ENCODE results near the gene MSLN.

The MSLN gene

DNA sequence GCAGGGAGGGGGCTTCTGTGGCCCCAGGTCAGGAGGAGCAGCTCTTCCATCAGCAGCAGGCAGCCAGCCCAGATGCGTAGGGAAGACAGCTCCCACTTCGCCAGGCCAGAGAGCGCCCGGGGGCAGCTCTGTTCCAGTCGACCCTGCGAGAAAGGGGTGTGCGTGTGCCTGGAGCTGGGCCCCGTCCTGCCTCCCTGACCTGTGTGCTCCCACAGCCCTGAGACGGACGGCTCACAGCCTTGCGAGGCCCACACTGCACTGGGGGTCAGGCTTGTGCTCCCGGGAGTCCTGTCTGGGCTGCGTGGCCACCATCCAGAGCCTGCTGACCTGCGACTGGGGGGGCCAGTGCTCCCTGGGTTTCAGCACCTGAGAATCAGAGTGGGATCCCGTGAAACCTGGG, 469 bp upstream of the MSLN start:
- no peak for DNase-seq (ENCODE audit: low read depth in 1 of 2, low spot score in 1 of 2)
- TF ChIP-seq JUND (IDR thresholded peaks at IDR 0.05; ENCODE audit: low read depth) = no peak
- in situ Hi-C loops (cut with HindIII; ENCODE audit: low pct_unique_long_range_greater_than_20kb, low sequenced_read_pairs) = no loop called here

DNA sequence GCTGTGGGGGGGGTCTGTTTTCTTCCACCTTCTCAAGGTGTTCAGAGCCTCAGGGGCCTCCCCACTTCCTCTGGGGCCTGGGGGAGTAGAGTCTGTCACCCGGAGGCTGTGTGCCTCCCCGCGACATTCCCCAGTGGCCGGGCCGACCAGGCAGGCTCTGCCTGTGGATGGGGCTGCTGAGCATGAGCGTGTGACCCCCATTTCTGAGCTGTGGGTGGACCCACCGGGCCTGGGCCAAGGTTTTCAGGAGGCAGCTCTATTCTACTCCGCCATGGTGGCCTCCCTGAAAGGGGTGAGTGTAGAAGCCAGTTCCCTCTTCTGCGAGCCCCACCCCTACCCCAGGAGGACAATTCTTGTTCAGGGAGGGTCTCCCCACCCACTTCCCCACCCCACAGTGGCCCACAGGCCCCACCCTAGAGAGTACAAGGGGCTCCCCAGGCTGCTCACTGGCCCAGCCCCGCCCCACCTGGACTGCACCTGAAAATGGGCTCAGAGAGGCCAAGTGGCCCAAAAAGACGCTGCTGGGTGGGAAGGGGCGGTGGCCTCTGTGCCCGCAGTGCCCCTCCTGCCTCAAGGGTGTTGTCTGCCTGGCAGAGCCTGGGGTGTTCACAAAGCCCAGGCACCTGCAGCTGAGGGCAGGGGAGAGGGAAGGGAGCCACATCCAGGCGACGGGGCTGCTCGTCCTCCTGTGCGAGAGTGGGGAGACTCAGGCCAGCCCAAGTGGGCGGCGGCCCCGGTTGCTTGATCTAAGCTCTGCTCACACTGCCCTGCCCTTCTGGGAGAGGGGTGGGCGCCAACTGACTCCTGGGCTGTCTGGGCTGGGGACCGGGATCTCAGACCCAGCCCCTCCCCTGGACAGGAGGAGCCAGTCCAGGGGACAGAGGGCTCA, 1.3 kb downstream of the MSLN start:
- no peak for TF ChIP-seq JUND (IDR thresholded peaks at IDR 0.05; ENCODE audit: low read depth)
- in situ Hi-C loops (cut with HindIII; ENCODE audit: low pct_unique_long_range_greater_than_20kb, low sequenced_read_pairs) = no loop called here
- no peak for DNase-seq (ENCODE audit: low read depth in 1 of 2, low spot score in 1 of 2)

DNA sequence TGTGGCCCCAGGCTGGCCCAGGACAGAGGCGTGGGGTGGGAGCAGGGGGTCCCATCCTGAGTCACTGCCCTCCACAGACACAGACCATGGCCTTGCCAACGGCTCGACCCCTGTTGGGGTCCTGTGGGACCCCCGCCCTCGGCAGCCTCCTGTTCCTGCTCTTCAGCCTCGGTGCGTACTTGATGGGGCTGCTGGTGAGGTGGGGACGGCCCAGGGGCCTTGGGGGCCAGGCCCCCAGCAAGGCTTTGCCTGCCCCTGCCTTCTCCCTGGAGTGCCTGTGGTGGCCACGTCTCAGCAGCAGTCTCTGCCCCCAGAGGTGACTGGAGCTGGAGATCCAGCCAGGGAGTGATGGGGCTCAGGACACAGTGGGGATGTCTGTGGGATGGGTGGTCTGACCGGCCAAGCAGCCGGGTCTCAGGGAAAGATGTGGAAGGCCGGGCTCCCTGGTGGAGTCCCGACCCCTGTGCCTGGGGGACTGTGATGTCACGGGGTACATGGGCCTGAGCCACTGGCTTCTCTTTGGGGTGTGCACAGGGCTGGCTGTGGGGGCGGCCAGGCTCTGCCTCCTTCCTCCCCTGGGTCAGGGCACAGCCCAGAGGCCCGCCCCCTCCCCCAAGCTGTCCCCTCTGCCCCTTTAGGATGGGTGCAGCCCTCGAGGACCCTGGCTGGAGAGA, 2.2 kb downstream of the MSLN start:
- in situ Hi-C loops (cut with HindIII; ENCODE audit: low pct_unique_long_range_greater_than_20kb, low sequenced_read_pairs) = no loop called here
- no peak for TF ChIP-seq JUND (IDR thresholded peaks at IDR 0.05; ENCODE audit: low read depth)
- no peak for DNase-seq (ENCODE audit: low read depth in 1 of 2, low spot score in 1 of 2)

GRCh38 chr16:763369-764183, 3.0 kb downstream of the MSLN start:
- DNase-seq (ENCODE audit: low read depth in 1 of 2, low spot score in 1 of 2) = no peak
- TF ChIP-seq JUND (IDR thresholded peaks at IDR 0.05; ENCODE audit: low read depth) = no peak
- in situ Hi-C loops (cut with HindIII; ENCODE audit: low pct_unique_long_range_greater_than_20kb, low sequenced_read_pairs) = no loop called here

DNA sequence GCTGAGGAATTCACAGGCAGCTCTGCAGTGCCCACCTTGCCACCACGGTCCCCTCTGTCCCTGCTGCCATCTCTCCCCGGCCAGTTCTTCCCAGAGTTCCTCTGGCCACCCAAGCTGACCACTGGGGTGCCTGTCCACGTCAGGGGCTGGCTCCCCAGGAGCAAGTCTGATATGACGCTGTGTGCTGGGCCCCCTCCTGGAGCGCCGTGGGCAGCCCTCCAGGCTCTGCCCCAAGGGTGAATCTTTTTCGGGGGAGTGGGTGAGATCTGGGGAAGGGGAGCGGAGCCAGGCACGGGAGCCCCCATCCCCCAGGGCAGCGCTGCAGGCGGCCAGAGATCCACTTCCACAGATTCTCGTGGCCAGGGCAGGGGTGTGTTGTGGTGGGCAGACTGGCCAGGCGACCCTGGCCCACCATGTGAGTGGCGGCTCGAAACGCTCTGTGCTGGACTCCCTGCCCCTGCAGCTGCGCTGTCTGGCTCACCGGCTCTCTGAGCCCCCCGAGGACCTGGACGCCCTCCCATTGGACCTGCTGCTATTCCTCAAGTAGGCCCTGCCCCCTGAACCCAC, 3.7 kb downstream of the MSLN start:
- no peak for TF ChIP-seq JUND (IDR thresholded peaks at IDR 0.05; ENCODE audit: low read depth)
- no peak for DNase-seq (ENCODE audit: low read depth in 1 of 2, low spot score in 1 of 2)
- in situ Hi-C loops (cut with HindIII; ENCODE audit: low pct_unique_long_range_greater_than_20kb, low sequenced_read_pairs) = no loop called here

DNA sequence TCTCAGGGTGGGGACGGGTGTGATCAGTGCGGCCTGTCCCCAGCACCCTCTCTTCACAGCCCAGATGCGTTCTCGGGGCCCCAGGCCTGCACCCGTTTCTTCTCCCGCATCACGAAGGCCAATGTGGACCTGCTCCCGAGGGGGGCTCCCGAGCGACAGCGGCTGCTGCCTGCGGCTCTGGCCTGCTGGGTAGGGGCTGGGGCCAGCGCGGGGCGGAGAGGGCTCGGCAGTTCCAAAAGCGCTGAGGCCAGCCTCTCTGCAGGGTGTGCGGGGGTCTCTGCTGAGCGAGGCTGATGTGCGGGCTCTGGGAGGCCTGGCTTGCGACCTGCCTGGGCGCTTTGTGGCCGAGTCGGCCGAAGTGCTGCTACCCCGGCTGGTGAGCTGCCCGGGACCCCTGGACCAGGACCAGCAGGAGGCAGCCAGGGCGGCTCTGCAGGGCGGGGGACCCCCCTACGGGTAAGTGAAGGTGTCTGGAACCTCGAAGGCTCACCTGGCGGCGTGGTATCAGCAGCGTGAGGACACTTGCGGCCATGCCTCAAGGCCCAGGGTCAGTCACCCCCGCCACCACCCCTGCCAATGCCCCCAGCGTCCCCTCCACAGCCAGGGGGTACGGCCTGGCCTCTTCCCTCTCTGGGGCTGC, 4.4 kb downstream of the MSLN start:
- no peak for TF ChIP-seq JUND (IDR thresholded peaks at IDR 0.05; ENCODE audit: low read depth)
- in situ Hi-C loops (cut with HindIII; ENCODE audit: low pct_unique_long_range_greater_than_20kb, low sequenced_read_pairs) = no loop called here
- no peak for DNase-seq (ENCODE audit: low read depth in 1 of 2, low spot score in 1 of 2)

- in situ Hi-C loops (cut with HindIII; ENCODE audit: low pct_unique_long_range_greater_than_20kb, low sequenced_read_pairs) = no loop called here
- TF ChIP-seq JUND (IDR thresholded peaks at IDR 0.05; ENCODE audit: low read depth) = no peak
- no peak for DNase-seq (ENCODE audit: low read depth in 1 of 2, low spot score in 1 of 2)
These were observed 4.9 kb downstream of the MSLN start for GRCh38 chr16:765488-765865.

- no peak for TF ChIP-seq JUND (IDR thresholded peaks at IDR 0.05; ENCODE audit: low read depth)
- in situ Hi-C loops (cut with HindIII; ENCODE audit: low pct_unique_long_range_greater_than_20kb, low sequenced_read_pairs) = no loop called here
- no peak for DNase-seq (ENCODE audit: low read depth in 1 of 2, low spot score in 1 of 2)
These were observed 5.7 kb downstream of the MSLN start for GRCh38 chr16:766008-766819.

GRCh38 chr16:766820-767640, 6.5 kb downstream of the MSLN start:
- in situ Hi-C loops (cut with HindIII; ENCODE audit: low pct_unique_long_range_greater_than_20kb, low sequenced_read_pairs) = no loop called here
- no peak for DNase-seq (ENCODE audit: low read depth in 1 of 2, low spot score in 1 of 2)

GRCh38 chr16:767743-768235, 7.3 kb downstream of the MSLN start:
- in situ Hi-C loops (cut with HindIII; ENCODE audit: low pct_unique_long_range_greater_than_20kb, low sequenced_read_pairs) = no loop called here
- DNase-seq (ENCODE audit: low read depth in 1 of 2, low spot score in 1 of 2) = no peak
- TF ChIP-seq JUND (IDR thresholded peaks at IDR 0.05; ENCODE audit: low read depth) = no peak

More at GRCh38 chr16:766820-767640, 6.5 kb downstream of the MSLN start:
- TF ChIP-seq JUND (IDR thresholded peaks at IDR 0.05; ENCODE audit: low read depth) = no peak
